Hematopoietic multipotent progenitor cell treated with erythropoietin and hydrocortisone succinate and interleukin-3 and kit ligand, for 6 days (in vitro differentiated cells): ENCODE results near the gene SEMA3C.
A peak's percentile ranks its signal among the peaks of the same experiment; 100 is the strongest.

Experiments used
- DNase-seq: peaks from one replicate; pipeline ENCODE4 v3.0.0-alpha.2; 2015

Gene SEMA3C

DNA sequence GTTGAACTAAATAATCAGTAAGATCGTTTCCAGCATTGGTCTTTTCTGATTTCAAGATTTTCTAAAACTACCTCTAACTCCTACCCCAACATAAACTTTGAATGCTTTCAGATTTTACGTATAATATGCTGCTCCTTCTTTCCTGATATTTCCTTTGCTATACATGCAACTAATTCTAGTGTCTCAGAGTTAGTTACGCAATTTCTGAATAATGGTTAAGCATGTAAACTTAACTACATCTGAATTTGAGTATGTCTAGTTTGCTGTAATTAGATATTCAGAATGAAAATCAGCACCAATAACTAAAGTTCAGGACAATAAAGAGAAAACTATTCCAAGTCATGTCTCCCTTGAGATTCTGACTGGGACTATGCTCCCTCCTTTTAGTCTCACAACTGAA, 71.0 kb downstream of the SEMA3C start:
- DNase-seq = no peak

DNA sequence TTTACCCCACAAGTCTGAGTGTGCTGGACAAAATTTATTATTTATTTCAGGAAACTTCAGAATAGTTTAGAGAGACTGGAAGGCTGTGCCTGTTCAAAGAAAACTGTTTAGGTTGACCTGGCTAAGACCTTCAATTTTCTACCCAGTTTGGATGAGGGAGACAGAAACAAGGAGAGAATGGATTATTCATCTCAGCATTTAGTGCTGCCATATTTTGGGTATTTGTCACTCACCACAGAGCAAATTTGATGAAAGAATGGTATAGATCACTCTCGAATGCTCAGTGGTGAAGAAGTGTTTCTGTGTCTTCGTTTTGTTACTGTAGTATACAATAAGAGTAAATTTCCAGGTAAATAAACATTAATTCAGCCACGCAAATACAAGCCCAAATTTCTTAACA, 71.8 kb downstream of the SEMA3C start:
- no peak for DNase-seq

DNA sequence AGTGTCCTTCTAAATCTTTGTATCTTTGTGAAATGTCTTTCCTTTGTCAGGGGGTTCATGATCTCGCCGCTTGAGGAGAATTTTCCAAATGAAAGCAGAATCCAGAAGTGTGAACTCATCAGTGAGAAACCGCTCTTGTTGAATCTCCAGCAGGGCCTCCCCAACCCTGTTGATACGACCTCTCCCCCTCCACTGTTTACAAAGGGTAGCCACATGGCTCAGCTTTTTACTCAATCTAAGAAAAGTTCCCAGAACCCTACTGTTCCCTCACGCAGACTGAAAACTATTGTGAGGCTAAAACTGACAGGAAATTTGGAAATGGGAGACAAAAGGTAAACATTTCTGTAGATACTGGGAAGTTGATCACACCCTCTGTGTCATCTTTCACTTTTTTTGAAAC, 73.9 kb downstream of the SEMA3C start:
- DNase-seq = no peak

DNA sequence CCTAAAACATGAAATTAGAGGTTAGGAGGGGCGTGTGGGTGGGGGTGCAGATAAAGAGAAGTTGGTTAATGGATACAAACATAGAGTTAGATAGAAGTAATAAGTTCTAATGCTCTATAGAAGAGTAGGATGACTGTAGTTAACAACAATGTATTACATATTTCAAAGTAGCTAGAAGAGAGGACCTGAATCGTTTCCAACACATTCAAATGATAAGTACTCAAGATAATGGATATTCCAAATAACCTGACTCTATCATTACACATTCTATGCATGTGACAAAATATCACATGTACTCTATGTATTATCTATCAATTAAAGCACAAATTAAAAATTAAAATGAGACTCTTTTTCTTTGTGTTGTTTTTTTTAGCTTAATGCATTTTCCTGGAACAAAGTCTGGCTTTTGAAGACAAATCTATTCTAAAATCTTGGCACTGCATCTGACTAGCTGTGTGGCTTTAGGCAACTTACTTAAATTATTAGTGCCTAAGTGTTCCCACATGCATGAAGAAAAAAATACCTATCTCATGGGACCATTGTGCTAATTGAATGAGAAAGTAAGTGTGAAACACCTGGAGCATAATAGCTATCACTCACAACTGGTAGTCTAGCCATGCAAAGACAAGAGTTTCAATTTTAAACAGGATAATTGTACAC, 75.7 kb downstream of the SEMA3C start:
- no peak for DNase-seq

GRCh38 chr7:80842022-80842790, 76.6 kb downstream of the SEMA3C start:
- no peak for DNase-seq

GRCh38 chr7:80841423-80841955, 77.4 kb downstream of the SEMA3C start:
- no peak for DNase-seq

DNA sequence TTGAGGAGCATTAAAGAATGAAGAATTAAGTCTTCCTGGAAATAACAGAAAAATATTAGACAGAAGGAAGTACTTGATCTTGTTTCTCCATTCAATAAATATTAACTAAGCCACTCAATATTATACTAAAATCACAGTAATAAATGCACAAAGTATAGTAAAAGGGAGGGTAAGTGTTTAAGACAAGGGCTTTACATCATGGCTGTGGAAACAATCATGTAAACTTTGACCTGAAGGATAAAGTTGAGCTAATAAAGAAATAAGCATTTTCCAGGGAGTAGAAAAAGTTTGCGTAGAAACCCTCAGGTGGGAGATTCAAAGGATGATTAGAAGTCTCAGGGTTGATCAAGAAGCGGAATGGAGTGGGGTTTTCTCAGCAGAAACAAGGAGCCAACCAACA, 78.2 kb downstream of the SEMA3C start:
- no peak for DNase-seq

- no peak for DNase-seq
Measured at GRCh38 chr7:80839855-80840254, 79.0 kb downstream of the SEMA3C start.

- DNase-seq = no peak
Measured at GRCh38 chr7:80838643-80839042, 80.2 kb downstream of the SEMA3C start.

DNA sequence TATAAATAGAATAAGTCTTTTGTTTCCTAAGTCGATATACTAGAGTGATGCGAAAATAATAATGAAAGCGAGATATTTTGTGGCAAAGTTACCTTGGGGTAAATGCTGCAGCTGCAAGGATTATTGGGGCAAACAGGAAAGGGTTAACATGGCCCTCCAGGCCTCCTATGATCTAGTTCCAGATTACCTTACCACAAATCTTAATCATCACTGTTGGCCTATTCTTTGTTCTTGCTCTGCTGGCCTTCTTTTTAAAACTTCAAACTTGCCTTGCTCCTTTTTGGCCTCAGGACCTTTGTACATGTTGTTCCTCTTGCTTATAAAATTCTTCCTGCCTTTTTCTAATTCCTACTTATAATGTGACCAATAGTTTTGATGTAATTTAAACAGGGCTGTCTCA, 81.5 kb downstream of the SEMA3C start:
- DNase-seq = no peak

GRCh38 chr7:80835251-80835650, 83.6 kb downstream of the SEMA3C start:
- DNase-seq = no peak

DNA sequence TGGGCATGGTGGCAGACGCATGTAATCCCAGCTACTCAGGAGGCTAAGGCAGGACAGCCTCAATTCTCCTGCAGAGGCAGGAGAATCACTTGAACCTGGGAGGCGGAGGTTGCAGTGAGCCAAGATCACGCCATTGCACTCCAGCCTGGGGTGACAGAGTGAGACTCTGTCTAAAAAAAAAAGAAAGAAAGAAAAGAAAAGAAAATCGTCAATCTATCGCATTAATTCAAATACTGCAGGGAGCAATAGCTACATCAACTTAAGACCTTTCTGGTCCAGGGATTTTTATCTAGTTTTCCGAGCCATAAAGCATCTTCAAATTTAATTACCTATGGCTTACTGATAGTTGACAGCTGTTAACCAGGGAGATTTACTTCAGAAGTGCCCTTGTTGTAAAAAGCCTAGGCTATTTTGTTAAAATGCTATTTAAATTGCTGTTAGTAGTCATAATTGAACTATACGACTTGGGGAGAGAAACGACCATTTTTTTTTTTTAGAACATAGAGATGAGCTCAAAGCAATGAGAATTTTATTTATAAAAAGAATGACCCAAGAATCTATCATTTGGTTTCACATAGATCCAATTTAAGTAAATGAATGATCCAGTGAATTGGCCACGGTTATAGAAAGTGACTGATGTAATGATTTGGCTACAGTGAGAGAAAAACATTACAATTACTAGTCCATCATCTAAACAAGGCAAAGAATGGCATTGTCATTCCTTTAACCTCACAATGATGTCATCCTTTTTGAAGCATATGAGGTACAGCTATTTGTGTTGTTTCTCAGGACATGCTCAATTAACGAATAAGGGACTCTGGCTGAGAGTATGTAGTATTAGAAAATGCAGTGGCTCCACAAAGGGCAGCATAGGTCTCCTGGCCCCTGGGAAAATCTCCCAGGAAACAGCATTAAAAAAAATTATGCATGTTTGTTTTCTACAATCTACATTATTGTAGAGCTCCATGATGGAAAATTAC, 85.3 kb downstream of the SEMA3C start:
- no peak for DNase-seq

DNA sequence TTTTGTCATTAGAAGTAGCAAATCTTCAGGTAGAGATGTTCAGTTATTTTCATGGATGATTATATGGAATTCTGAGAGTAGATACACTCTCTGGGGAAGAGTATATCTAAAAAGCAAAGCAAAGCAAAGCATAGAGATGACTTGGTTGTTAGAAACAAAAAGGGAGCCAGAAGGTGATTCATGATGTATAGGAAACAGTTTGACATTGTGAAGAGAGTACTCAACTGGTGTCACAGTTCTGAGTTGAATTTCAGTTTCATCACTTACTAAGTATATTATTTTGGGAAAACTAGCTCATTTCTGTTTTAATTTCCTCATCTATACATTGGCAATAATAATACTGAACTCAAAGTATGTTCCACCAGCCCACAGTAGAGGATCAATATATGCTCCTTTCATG, 86.8 kb downstream of the SEMA3C start:
- DNase-seq = no peak

GRCh38 chr7:80830584-80831285, 88.1 kb downstream of the SEMA3C start:
- no peak for DNase-seq

- DNase-seq = peak; percentile 20
Measured at GRCh38 chr7:80830010-80830409, 88.8 kb downstream of the SEMA3C start.

GRCh38 chr7:80829527-80829926, 89.3 kb downstream of the SEMA3C start:
- DNase-seq = no peak

- no peak for DNase-seq
Measured at GRCh38 chr7:80827239-80827633, 91.6 kb downstream of the SEMA3C start.

- no peak for DNase-seq
Measured at GRCh38 chr7:80826520-80827238, 92.2 kb downstream of the SEMA3C start.

GRCh38 chr7:80825499-80825898, 93.4 kb downstream of the SEMA3C start:
- DNase-seq = no peak

- no peak for DNase-seq
Measured at GRCh38 chr7:80824253-80824652, 94.6 kb downstream of the SEMA3C start.

DNA sequence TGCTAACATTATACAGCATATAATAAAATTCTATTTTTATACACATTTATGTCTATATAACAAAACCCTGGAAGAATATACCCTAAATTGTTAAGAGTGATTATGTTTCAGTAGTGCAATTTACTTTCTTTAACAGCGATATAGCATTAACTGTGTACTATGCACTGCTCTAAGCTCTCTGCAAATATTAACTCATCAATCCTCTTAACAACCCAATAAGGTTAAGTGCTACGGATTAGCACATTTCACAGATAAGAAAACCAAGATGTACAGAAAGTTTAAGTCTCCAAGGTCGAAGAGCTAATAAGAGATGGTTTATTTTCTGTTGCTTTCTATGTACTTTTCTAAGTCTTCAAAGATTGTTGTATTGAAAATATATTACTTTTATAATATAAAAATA, 95.8 kb downstream of the SEMA3C start:
- no peak for DNase-seq

DNA sequence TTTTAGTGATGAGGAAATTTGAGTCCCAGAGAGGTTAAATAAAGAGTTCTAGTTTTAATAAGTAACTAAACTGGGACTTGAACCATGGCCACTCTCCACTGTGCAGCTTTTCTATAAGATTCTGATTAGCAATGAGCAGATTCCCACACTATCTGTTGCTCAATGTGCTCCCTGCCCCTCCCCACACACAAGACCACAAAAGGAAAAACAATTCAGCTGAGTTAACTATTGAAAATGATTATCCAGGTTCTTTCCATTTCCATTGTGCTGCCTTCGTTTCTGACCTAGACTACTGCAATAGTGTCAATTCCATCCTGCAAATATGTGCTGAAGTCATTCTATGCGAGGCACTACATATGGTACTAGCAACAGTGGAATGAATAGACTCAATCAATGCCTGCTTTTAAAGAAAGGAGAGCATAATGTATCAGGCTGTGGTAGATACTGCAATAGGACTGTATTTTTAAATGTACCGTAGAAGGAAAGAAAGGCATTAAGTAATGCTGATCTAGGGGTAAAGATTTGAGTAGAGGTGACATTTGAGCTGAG, 97.0 kb downstream of the SEMA3C start:
- DNase-seq = no peak
